Measurements from ENCODE around the gene ENGASE. TPM values are rescaled to one million over a fixed set of nuclear protein-coding genes. Genes with fewer than 3 reads are reported as not detected.

Gene ENGASE
- polyA plus RNA-seq, 1 of the 3 experiments (the other 2 are of a cell fraction): 30.1 TPM

- POLR2A ChIA-PET: interaction anchor here (2.3 kb wide), 1 partner anchor 303 kb away, joined by 10 read pairs; no protein-coding TSS in a partner anchor
- no peak for TF ChIP-seq TEAD4 (IDR thresholded peaks at IDR 0.05; ENCODE audit: borderline replicate concordance, insufficient read depth)
Measured at GRCh38 chr17:79089720-79090442, 15.3 kb downstream of the ENGASE start.

GRCh38 chr17:79090443-79091225, 16.0 kb downstream of the ENGASE start:
- ChIA-PET CTCF (interaction anchor here (1.0 to 45.1 kb wide), 12 partner anchors 8 to 313 kb away, joined by 3 to 1305 read pairs (median 89); no protein-coding TSS in a partner anchor), POLR2A (no interaction called here)
- Histone ChIP-seq H3K27me3 (ENCODE audit: insufficient read depth) (peaks cover 5% of the 10 kb centered on the region; the same call in 1 of the 2 replicates), H3K4me3 (ENCODE audit: low read depth in 2 of 2, low read length in 1 of 2) (no peak overlapping the region), H2AFZ (ENCODE audit: low read depth) (no peak overlapping the region), H3F3A (replicated peaks; ENCODE audit: insufficient read depth) (peaks cover 3% of the 10 kb centered on the region), H3K9me3 (no peaks in the 10 kb centered on the region), H3K36me3 (replicated peaks in 1 of 2; ENCODE audit: control insufficient read depth in 1 of 2, insufficient read depth in 2 of 2, low read length in 1 of 2) (peaks cover 0 to 15% of the 10 kb centered on the region in 2 experiments), H3K9ac (no peak overlapping the region), H3K79me2 (ENCODE audit: insufficient read depth) (no peaks in the 10 kb centered on the region), H3K4me1 (ENCODE audit: control insufficient read depth in 1 of 2, insufficient read depth in 2 of 2, low read depth in 1 of 2, low read length in 1 of 2) (no peaks in the 10 kb centered on the region; a peak in 1 of 4 replicates), H3K4me2 (no peak overlapping the region), H3K27ac (ENCODE audit: low read depth in 2 of 2, low read length in 1 of 2) (no peak overlapping the region), H4K20me1 (ENCODE audit: insufficient read depth) (peaks cover 22% of the 10 kb centered on the region), H3K9me2 (no peaks in the 10 kb centered on the region)
- DNase-seq: no peak
- TF ChIP-seq JUND (IDR thresholded peaks at IDR 0.05) (no peak), MEF2A (IDR thresholded peaks at IDR 0.05; ENCODE audit: borderline replicate concordance, low read depth) (no peak), RAD21 (IDR thresholded peaks at IDR 0.05; ENCODE audit: low read length) (no peak), RCOR1 (IDR thresholded peaks at IDR 0.05; ENCODE audit: low read length) (no peak), NRF1 (IDR thresholded peaks at IDR 0.05; ENCODE audit: low read depth, low read length) (no peak), POLR2AphosphoS5 (IDR thresholded peaks at IDR 0.05; ENCODE audit: low read depth, low read length) (no peak), TEAD4 (IDR thresholded peaks at IDR 0.05; ENCODE audit: borderline replicate concordance, insufficient read depth) (no peak), TCF12 (IDR thresholded peaks at IDR 0.05) (no peak)
- 86% methylated on average over 27 of the region's 32 CpGs for WGBS (ENCODE audit: low lambda C conversion rate)

More at GRCh38 chr17:79089720-79090442, 15.3 kb downstream of the ENGASE start:
- no peak for DNase-seq
- Histone ChIP-seq H3K4me3 (ENCODE audit: low read depth in 2 of 2, low read length in 1 of 2) (no peak overlapping the region), H3K36me3 (replicated peaks in 1 of 2; ENCODE audit: control insufficient read depth in 1 of 2, insufficient read depth in 2 of 2, low read length in 1 of 2) (peaks cover 0 to 22% of the 10 kb centered on the region in 2 experiments), H2AFZ (ENCODE audit: low read depth) (no peak overlapping the region), H3K9me2 (no peaks in the 10 kb centered on the region), H3K27ac (ENCODE audit: low read depth in 2 of 2, low read length in 1 of 2) (no peak overlapping the region), H4K20me1 (ENCODE audit: insufficient read depth) (peaks cover 22% of the 10 kb centered on the region), H3K79me2 (ENCODE audit: insufficient read depth) (no peaks in the 10 kb centered on the region), H3F3A (replicated peaks; ENCODE audit: insufficient read depth) (peaks cover 3% of the 10 kb centered on the region), H3K9me3 (no peaks in the 10 kb centered on the region), H3K4me2 (no peak overlapping the region), H3K27me3 (ENCODE audit: insufficient read depth) (0 out of 2 replicates have a peak, but pooled peaks cover under 1% of the 10 kb centered on the region), H3K4me1 (ENCODE audit: control insufficient read depth in 1 of 2, insufficient read depth in 2 of 2, low read depth in 1 of 2, low read length in 1 of 2) (no peaks in the 10 kb centered on the region; a peak in 1 of 4 replicates), H3K9ac (no peak overlapping the region)
- CTCF ChIA-PET: interaction anchor here (1.1 to 45.1 kb wide), 15 partner anchors 15 to 618 kb away, joined by 3 to 1305 read pairs (median 30); no protein-coding TSS in a partner anchor
- 90% methylated on average over 22 of the region's 31 CpGs for WGBS (ENCODE audit: low lambda C conversion rate)

GRCh38 chr17:79091226-79091670, 16.6 kb downstream of the ENGASE start:
- Histone ChIP-seq H3K36me3 (replicated peaks in 1 of 2; ENCODE audit: control insufficient read depth in 1 of 2, insufficient read depth in 2 of 2, low read length in 1 of 2) (peaks cover 0 to 9% of the 10 kb centered on the region in 2 experiments), H2AFZ (ENCODE audit: low read depth) (no peak overlapping the region), H3K4me3 (ENCODE audit: low read depth in 2 of 2, low read length in 1 of 2) (no peak overlapping the region), H3K4me1 (ENCODE audit: control insufficient read depth in 1 of 2, insufficient read depth in 2 of 2, low read depth in 1 of 2, low read length in 1 of 2) (no peaks in the 10 kb centered on the region; a peak in 1 of 4 replicates), H3K79me2 (ENCODE audit: insufficient read depth) (no peaks in the 10 kb centered on the region), H3K9me3 (no peaks in the 10 kb centered on the region), H4K20me1 (ENCODE audit: insufficient read depth) (peaks cover 22% of the 10 kb centered on the region), H3K4me2 (no peak overlapping the region), H3K9ac (no peak overlapping the region), H3K27ac (ENCODE audit: low read depth in 2 of 2, low read length in 1 of 2) (no peak overlapping the region), H3F3A (replicated peaks; ENCODE audit: insufficient read depth) (peaks cover 3% of the 10 kb centered on the region), H3K27me3 (ENCODE audit: insufficient read depth) (peaks cover 5% of the 10 kb centered on the region; the same call in 1 of the 2 replicates), H3K9me2 (no peaks in the 10 kb centered on the region)
- DNase-seq: no peak
- WGBS (ENCODE audit: low lambda C conversion rate): 92% methylated on average over 9 of the region's 10 CpGs
- POLR2A ChIA-PET: no interaction called here
- CTCF ChIA-PET: interaction anchor here (1.0 to 45.1 kb wide), 7 partner anchors 9 to 312 kb away, joined by 3 to 1305 read pairs (median 136); no protein-coding TSS in a partner anchor
- no peak for TF ChIP-seq RAD21 (IDR thresholded peaks at IDR 0.05; ENCODE audit: low read length)
- TF ChIP-seq USF2 (IDR thresholded peaks at IDR 0.05; ENCODE audit: borderline replicate concordance, low read depth, low read length): no peak
- TF ChIP-seq EZH2phosphoT487 (IDR thresholded peaks at IDR 0.05; ENCODE audit: borderline replicate concordance, low read depth): no peak
- TF ChIP-seq IRF3 (IDR thresholded peaks at IDR 0.05; ENCODE audit: low read depth, low read length): no peak
- TF ChIP-seq MAX (IDR thresholded peaks at IDR 0.05; ENCODE audit: low read depth): no peak
- no peak for TF ChIP-seq RCOR1 (IDR thresholded peaks at IDR 0.05; ENCODE audit: low read length)
- no peak for TF ChIP-seq RXRA (IDR thresholded peaks at IDR 0.05; ENCODE audit: borderline replicate concordance, low read depth)
- TF ChIP-seq TCF12 (IDR thresholded peaks at IDR 0.05): no peak
- no peak for TF ChIP-seq YY1 (IDR thresholded peaks at IDR 0.05; ENCODE audit: low read depth)
- no peak for TF ChIP-seq GABPA (IDR thresholded peaks at IDR 0.05; ENCODE audit: low read depth)
- TF ChIP-seq USF1 (IDR thresholded peaks at IDR 0.05; ENCODE audit: borderline replicate concordance, low read depth): no peak
